Kidney epithelial cell (primary cell): ENCODE results near the gene DLX4. TPM values are rescaled to one million over a fixed set of nuclear protein-coding genes. Genes with fewer than 3 reads are reported as not detected.

Source experiments
- DNase-seq: peaks from one replicate; pipeline ENCODE4 v3.0.0-alpha.2; 2010; ENCODE audit warnings: low read depth
- H3K27me3 ChIP-seq: 2 replicates; pipeline ENCODE4 v1.6.0; 2011; ENCODE audit warnings: low read length; ENCODE audit not compliant: control insufficient read depth, insufficient read depth
- H3K36me3 ChIP-seq: 2 replicates; pipeline ENCODE4 v1.5.1; 2011; ENCODE audit warnings: low read length; ENCODE audit not compliant: control insufficient read depth, insufficient read depth
- H3K4me3 ChIP-seq: 2 replicates; pipeline ENCODE4 v1.5.1; 2011; ENCODE audit warnings: low read depth, mild to moderate bottlenecking, control low read depth, low read length
- CTCF ChIP-seq: IDR thresholded peaks from 2 replicates; pipeline ENCODE4 v1.5.1; 2011; ENCODE audit warnings: mild to moderate bottlenecking, moderate library complexity, low read length, control low read depth, inconsistent platforms; ENCODE audit not compliant: insufficient read depth, poor library complexity, severe bottlenecking
- total RNA-seq: library from RNA; depleted of rRNA; stranded (reverse); fragments of >200 nt; gene quantifications from 2 replicates; pipeline ENCODE4 v1.2.3, GENCODE V29; 2015

Gene DLX4
- total RNA-seq, 1 donor from 2014 or later, result 0.50 TPM

GRCh38 chr17:49932138-49932723 lies 36.8 kb upstream of the DLX4 start:
- no peak for TF ChIP-seq CTCF
- no peak for DNase-seq
- Histone ChIP-seq H3K27me3 (peaks cover 15% of the 10 kb centered on the region), H3K36me3 (no peaks in the 10 kb centered on the region), H3K4me3 (no peak overlapping the region)

GRCh38 chr17:49932901-49933300 lies 36.1 kb upstream of the DLX4 start:
- DNase-seq, result no peak

GRCh38 chr17:49935526-49936210 lies 33.3 kb upstream of the DLX4 start:
- no peak for DNase-seq
- Histone ChIP-seq H3K27me3 (peaks cover 25% of the 10 kb centered on the region), H3K4me3 (no peak overlapping the region), H3K36me3 (no peaks in the 10 kb centered on the region)
- no peak for TF ChIP-seq CTCF

More at GRCh38 chr17:49932901-49933300, 36.1 kb upstream of the DLX4 start:
- TF ChIP-seq CTCF, result no peak
- no peak overlapping the region for H3K4me3 ChIP-seq
- H3K27me3 ChIP-seq, result peaks cover 15% of the 10 kb centered on the region
- H3K36me3 ChIP-seq, result no peaks in the 10 kb centered on the region

GRCh38 chr17:49936386-49936785 lies 32.6 kb upstream of the DLX4 start:
- TF ChIP-seq CTCF, result no peak
- Histone ChIP-seq H3K4me3 (no peak overlapping the region), H3K36me3 (no peaks in the 10 kb centered on the region), H3K27me3 (peaks cover 30% of the 10 kb centered on the region)
- no peak for DNase-seq

GRCh38 chr17:49939318-49939717 lies 29.7 kb upstream of the DLX4 start:
- no peak for DNase-seq
- no peak for TF ChIP-seq CTCF
- H3K27me3 ChIP-seq, result peaks cover 47% of the 10 kb centered on the region
- H3K36me3 ChIP-seq, result no peaks in the 10 kb centered on the region
- no peak overlapping the region for H3K4me3 ChIP-seq
